ENCODE measurements around the gene SIGLEC10.
A peak's percentile ranks its signal among the peaks of the same experiment; 100 is the strongest.

SIGLEC10 gene

GRCh38 chr19:51367255-51367564, 50.2 kb downstream of the SIGLEC10 start:
- Histone ChIP-seq H3K9me3 (ENCODE audit: control insufficient read depth in 5 of 5, low read length in 5 of 5) (no peaks in the 10 kb centered on the region), H3K4me3 (ENCODE audit: low read depth in 1 of 5, low read length in 5 of 5) (peak overlapping the region; percentile 86 to 96 (median 91)), H3K27ac (ENCODE audit: low read depth, low read length) (peak overlapping the region; percentile 93), H3K9ac (ENCODE audit: low read length in 5 of 5) (peak overlapping the region; percentile 69 to 85 (median 82)), H3K4me1 (ENCODE audit: control insufficient read depth in 5 of 5, insufficient read depth in 5 of 5, low read length in 5 of 5) (peaks cover 4 to 54% (median 42%) of the 10 kb centered on the region in 5 donors), H3K27me3 (ENCODE audit: control insufficient read depth in 5 of 5, insufficient read depth in 4 of 5, low read length in 5 of 5) (no peaks in the 10 kb centered on the region), H3K36me3 (ENCODE audit: control insufficient read depth in 5 of 5, insufficient read depth in 5 of 5, low read length in 5 of 5) (no peaks in the 10 kb centered on the region)

- H3K27ac ChIP-seq (ENCODE audit: low read depth, low read length) = peak overlapping the region; percentile 93
- H3K9ac ChIP-seq (ENCODE audit: low read length in 5 of 5) = peak overlapping the region; percentile 69 to 98 (median 92)
- no peaks in the 10 kb centered on the region for H3K9me3 ChIP-seq (ENCODE audit: control insufficient read depth in 5 of 5, low read length in 5 of 5)
- peaks cover 4 to 58% (median 46%) of the 10 kb centered on the region in 5 donors for H3K4me1 ChIP-seq (ENCODE audit: control insufficient read depth in 5 of 5, insufficient read depth in 5 of 5, low read length in 5 of 5)
- peak overlapping the region; percentile 87 to 96 (median 92) for H3K4me3 ChIP-seq (ENCODE audit: low read depth in 1 of 5, low read length in 5 of 5)
- no peaks in the 10 kb centered on the region for H3K27me3 ChIP-seq (ENCODE audit: control insufficient read depth in 5 of 5, insufficient read depth in 4 of 5, low read length in 5 of 5)
- H3K36me3 ChIP-seq (ENCODE audit: control insufficient read depth in 5 of 5, insufficient read depth in 5 of 5, low read length in 5 of 5) = no peaks in the 10 kb centered on the region
Measured at GRCh38 chr19:51366389-51367254, 50.8 kb downstream of the SIGLEC10 start.

- no peaks in the 10 kb centered on the region for H3K36me3 ChIP-seq (ENCODE audit: control insufficient read depth in 5 of 5, insufficient read depth in 5 of 5, low read length in 5 of 5)
- H3K27me3 ChIP-seq (ENCODE audit: control insufficient read depth in 5 of 5, insufficient read depth in 4 of 5, low read length in 5 of 5) = no peaks in the 10 kb centered on the region
- no peaks in the 10 kb centered on the region for H3K9me3 ChIP-seq (ENCODE audit: control insufficient read depth in 5 of 5, low read length in 5 of 5)
- H3K4me1 ChIP-seq (ENCODE audit: control insufficient read depth in 5 of 5, insufficient read depth in 5 of 5, low read length in 5 of 5) = peaks cover 4 to 58% (median 46%) of the 10 kb centered on the region in 5 donors
- peak within 1 kb of the TSS; percentile 86 to 98 (median 92) for H3K9ac ChIP-seq (ENCODE audit: low read length in 5 of 5)
- H3K27ac ChIP-seq (ENCODE audit: low read depth, low read length) = peak within 1 kb of the TSS; percentile 93
- H3K4me3 ChIP-seq (ENCODE audit: low read depth in 1 of 5, low read length in 5 of 5) = peak within 1 kb of the TSS; percentile 87 to 96 (median 92)
Measured at GRCh38 chr19:51365965-51366388, 51.5 kb downstream of the SIGLEC10 start, which contains the start of gene ETFB. ETFB (minus strand) TSS chr19:51366388; CDS start chr19:51366326, 62 bp downstream.

GRCh38 chr19:51365211-51365964, 52.1 kb downstream of the SIGLEC10 start:
- Histone ChIP-seq H3K4me1 (ENCODE audit: control insufficient read depth in 5 of 5, insufficient read depth in 5 of 5, low read length in 5 of 5) (peaks cover 4 to 58% (median 46%) of the 10 kb centered on the region in 5 donors), H3K9ac (ENCODE audit: low read length in 5 of 5) (peak overlapping the region; percentile 86 to 98 (median 92))

GRCh38 chr19:51364200-51365106, 53.0 kb downstream of the SIGLEC10 start:
- peaks cover 4 to 58% (median 46%) of the 10 kb centered on the region in 5 donors for H3K4me1 ChIP-seq (ENCODE audit: control insufficient read depth in 5 of 5, insufficient read depth in 5 of 5, low read length in 5 of 5)
- H3K36me3 ChIP-seq (ENCODE audit: control insufficient read depth in 5 of 5, insufficient read depth in 5 of 5, low read length in 5 of 5) = peaks cover 0 to 2% (median 0%) of the 10 kb centered on the region in 5 donors
- no peaks in the 10 kb centered on the region for H3K9me3 ChIP-seq (ENCODE audit: control insufficient read depth in 5 of 5, low read length in 5 of 5)
- H3K4me3 ChIP-seq (ENCODE audit: low read depth in 1 of 5, low read length in 5 of 5) = peak overlapping the region in 3 of 5 donors; percentile 2 to 29 (median 22)
- no peaks in the 10 kb centered on the region for H3K27me3 ChIP-seq (ENCODE audit: control insufficient read depth in 5 of 5, insufficient read depth in 4 of 5, low read length in 5 of 5)
- H3K27ac ChIP-seq (ENCODE audit: low read depth, low read length) = no peak overlapping the region
- peak overlapping the region; percentile 16 to 69 (median 39) for H3K9ac ChIP-seq (ENCODE audit: low read length in 5 of 5)

More at GRCh38 chr19:51365211-51365964, 52.1 kb downstream of the SIGLEC10 start:
- Histone ChIP-seq H3K27ac (ENCODE audit: low read depth, low read length) (peak overlapping the region; percentile 93), H3K9me3 (ENCODE audit: control insufficient read depth in 5 of 5, low read length in 5 of 5) (no peaks in the 10 kb centered on the region), H3K36me3 (ENCODE audit: control insufficient read depth in 5 of 5, insufficient read depth in 5 of 5, low read length in 5 of 5) (peaks cover 0 to 1% (median 0%) of the 10 kb centered on the region in 5 donors), H3K4me3 (ENCODE audit: low read depth in 1 of 5, low read length in 5 of 5) (peak overlapping the region; percentile 83 to 94 (median 92)), H3K27me3 (ENCODE audit: control insufficient read depth in 5 of 5, insufficient read depth in 4 of 5, low read length in 5 of 5) (no peaks in the 10 kb centered on the region)

GRCh38 chr19:51361239-51361638, 56.2 kb downstream of the SIGLEC10 start:
- H3K4me3 ChIP-seq (ENCODE audit: low read depth in 1 of 5, low read length in 5 of 5) = no peak overlapping the region
- peaks cover 4 to 47% (median 38%) of the 10 kb centered on the region in 5 donors for H3K4me1 ChIP-seq (ENCODE audit: control insufficient read depth in 5 of 5, insufficient read depth in 5 of 5, low read length in 5 of 5)
- no peak overlapping the region for H3K9ac ChIP-seq (ENCODE audit: low read length in 5 of 5)
- H3K9me3 ChIP-seq (ENCODE audit: control insufficient read depth in 5 of 5, low read length in 5 of 5) = no peaks in the 10 kb centered on the region
- H3K36me3 ChIP-seq (ENCODE audit: control insufficient read depth in 5 of 5, insufficient read depth in 5 of 5, low read length in 5 of 5) = peaks cover 0 to 2% (median 0%) of the 10 kb centered on the region in 5 donors
- H3K27ac ChIP-seq (ENCODE audit: low read depth, low read length) = no peak overlapping the region
- no peaks in the 10 kb centered on the region for H3K27me3 ChIP-seq (ENCODE audit: control insufficient read depth in 5 of 5, insufficient read depth in 4 of 5, low read length in 5 of 5)

Measured in subcutaneous abdominal adipose tissue (tissue), 5 donors.